Endothelial cell (in vitro differentiated cells): ENCODE results near the gene ACBD6. TPM values are rescaled to one million over a fixed set of nuclear protein-coding genes. Genes with fewer than 3 reads are reported as not detected.
A peak's percentile ranks its signal among the peaks of the same experiment; 100 is the strongest.
"Not testable (repeated sequence)": the region's sequence is repeated elsewhere in the genome, so short reads cannot be mapped to it uniquely, and the experiment has no call there.

Experiments
- DNase-seq: peaks from one replicate; pipeline ENCODE4 v3.0.0; 2021; ENCODE audit warnings: low spot score
- H3K27ac Mint-ChIP-seq: one replicate; pipeline ENCODE4 v1.8.0; 2021; ENCODE audit warnings: mixed read lengths, inconsistent platforms; ENCODE audit not compliant: unreplicated experiment
- H3K27me3 Mint-ChIP-seq: one replicate; pipeline ENCODE4 v1.8.0; 2021; ENCODE audit warnings: mild to moderate bottlenecking, moderate library complexity, mixed read lengths, inconsistent platforms; ENCODE audit not compliant: unreplicated experiment
- H3K36me3 Mint-ChIP-seq: one replicate; pipeline ENCODE4 v1.8.0; 2021; ENCODE audit warnings: mild to moderate bottlenecking, low read depth, mixed read lengths, inconsistent platforms; ENCODE audit not compliant: unreplicated experiment
- H3K4me1 Mint-ChIP-seq: one replicate; pipeline ENCODE4 v1.8.0; 2021; ENCODE audit warnings: mild to moderate bottlenecking, mixed read lengths, inconsistent platforms; ENCODE audit not compliant: unreplicated experiment
- H3K4me3 Mint-ChIP-seq: one replicate; pipeline ENCODE4 v1.8.0; 2021; ENCODE audit warnings: mild to moderate bottlenecking, mixed read lengths, inconsistent platforms; ENCODE audit not compliant: unreplicated experiment
- H3K9me3 Mint-ChIP-seq: one replicate; pipeline ENCODE4 v1.8.0; 2021; ENCODE audit warnings: mixed read lengths, inconsistent platforms; ENCODE audit not compliant: unreplicated experiment
- long read RNA-seq: library from polyadenylated mRNA; unstranded; transcript quantifications from one replicate; pipeline ENCODE4 v2.0.0, GENCODE V29; 2020; ENCODE audit not compliant: unreplicated experiment
- total RNA-seq: library from RNA; stranded (reverse); fragmentation: NEBNext Ultra II Directional; extraction: Animal tissue kit (Norgen Biotek cat#: 25700); gene quantifications from one replicate; pipeline ENCODE4 v1.2.1, GENCODE V29; 2021; ENCODE audit not compliant: unreplicated experiment
- TF ChIP-seq, protein P1 (sequence below): fragments of 200-600 bp; sonication (generic); IDR thresholded peaks from one replicate; pipeline ENCODE4 v1.5.0; 2021; ENCODE audit warnings: antibody characterized with exemption; ENCODE audit not compliant: unreplicated experiment

The ACBD6 gene, protein sequence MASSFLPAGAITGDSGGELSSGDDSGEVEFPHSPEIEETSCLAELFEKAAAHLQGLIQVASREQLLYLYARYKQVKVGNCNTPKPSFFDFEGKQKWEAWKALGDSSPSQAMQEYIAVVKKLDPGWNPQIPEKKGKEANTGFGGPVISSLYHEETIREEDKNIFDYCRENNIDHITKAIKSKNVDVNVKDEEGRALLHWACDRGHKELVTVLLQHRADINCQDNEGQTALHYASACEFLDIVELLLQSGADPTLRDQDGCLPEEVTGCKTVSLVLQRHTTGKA
- 46.5 TPM for total RNA-seq
- long read RNA-seq, transcript ACBD6-201 (8 exons, 1,670 nt) = major isoform, 34 of 36 reads
- long read RNA-seq, partial matches to known transcripts = 2 of 36 reads
- long read RNA-seq, other reads (novel, unspliced or antisense) = 0 of 36 reads

DNA sequence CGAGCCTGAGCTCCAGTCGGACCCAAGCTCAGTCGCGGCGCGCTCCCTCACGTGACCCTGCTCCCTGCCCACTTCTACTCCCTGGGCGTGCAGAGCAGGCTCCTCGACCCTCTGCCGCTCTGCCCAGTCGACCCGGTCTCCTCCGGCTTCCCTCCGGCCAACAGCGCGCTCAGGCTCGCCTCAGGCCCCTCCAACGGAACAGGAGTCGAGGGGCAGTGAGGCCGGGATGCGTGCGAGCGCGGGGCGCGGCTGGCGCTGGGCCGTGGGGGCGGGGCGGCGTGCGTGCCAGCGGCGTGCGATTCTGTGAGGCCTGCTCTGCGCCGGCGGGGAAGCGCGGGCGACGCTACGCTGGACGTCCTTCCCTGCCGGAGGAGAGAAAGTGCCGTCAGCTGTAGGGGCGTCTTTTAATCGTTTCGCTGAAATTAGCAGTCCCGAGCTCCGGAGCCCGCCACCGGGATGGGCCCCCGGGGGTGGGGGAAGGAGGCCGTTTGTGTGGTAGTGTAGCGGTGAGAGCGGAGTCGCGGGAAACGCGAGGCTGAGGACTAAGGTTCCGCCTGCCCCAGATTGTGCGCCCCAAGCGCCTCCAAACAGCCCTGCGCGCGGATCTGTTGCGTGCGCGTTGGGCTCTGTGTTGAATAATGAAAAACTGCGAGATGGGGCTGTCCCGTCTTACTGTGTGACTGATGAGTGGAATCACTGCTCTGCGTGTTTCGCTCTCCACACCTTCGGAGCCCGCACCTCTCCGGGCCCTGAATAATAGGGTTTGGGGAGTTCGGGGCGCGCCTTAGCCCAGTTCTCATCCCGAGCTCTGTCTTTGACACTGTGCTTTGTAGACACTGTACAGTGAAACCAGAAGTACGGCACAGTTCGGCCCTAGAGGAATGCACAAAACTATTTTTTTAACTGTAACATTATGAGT is at the start of gene ACBD6:
Gene ACBD6, minus strand, starts transcription at position 217 of the 919 bp plus-strand sequence. CDS start 311 bp downstream, outside the sequence.
- H3K27me3 Mint-ChIP-seq = no peaks in the 10 kb centered on the region
- H3K27ac Mint-ChIP-seq = peak within 1 kb of the TSS; percentile 99
- TF ChIP-seq, protein P1, sequence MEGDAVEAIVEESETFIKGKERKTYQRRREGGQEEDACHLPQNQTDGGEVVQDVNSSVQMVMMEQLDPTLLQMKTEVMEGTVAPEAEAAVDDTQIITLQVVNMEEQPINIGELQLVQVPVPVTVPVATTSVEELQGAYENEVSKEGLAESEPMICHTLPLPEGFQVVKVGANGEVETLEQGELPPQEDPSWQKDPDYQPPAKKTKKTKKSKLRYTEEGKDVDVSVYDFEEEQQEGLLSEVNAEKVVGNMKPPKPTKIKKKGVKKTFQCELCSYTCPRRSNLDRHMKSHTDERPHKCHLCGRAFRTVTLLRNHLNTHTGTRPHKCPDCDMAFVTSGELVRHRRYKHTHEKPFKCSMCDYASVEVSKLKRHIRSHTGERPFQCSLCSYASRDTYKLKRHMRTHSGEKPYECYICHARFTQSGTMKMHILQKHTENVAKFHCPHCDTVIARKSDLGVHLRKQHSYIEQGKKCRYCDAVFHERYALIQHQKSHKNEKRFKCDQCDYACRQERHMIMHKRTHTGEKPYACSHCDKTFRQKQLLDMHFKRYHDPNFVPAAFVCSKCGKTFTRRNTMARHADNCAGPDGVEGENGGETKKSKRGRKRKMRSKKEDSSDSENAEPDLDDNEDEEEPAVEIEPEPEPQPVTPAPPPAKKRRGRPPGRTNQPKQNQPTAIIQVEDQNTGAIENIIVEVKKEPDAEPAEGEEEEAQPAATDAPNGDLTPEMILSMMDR = no peak
- H3K4me1 Mint-ChIP-seq = peaks cover 26% of the 10 kb centered on the region
- no peaks in the 10 kb centered on the region for H3K9me3 Mint-ChIP-seq
- peak; percentile 91 for DNase-seq
- peak within 1 kb of the TSS; percentile 99 for H3K4me3 Mint-ChIP-seq
- H3K36me3 Mint-ChIP-seq = no peaks in the 10 kb centered on the region

DNA sequence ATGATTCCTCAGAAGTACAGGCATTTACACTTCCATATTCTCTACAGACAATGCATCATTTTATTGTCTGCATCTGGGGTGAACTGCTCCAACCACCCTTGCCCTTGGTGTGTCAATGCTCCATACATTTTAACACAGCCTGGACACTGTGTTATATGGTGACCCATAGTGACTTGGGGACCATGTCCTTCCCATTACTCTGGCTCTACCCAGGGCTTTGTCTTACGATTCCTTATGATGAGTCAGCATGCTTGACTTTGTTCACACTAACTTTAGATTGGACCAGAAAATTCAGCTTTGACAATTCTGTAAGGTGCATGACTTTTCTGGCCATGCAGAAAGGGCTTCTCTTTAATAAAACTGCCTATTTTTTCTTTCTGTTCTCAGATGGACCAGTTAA is 49.6 kb upstream of the ACBD6 start:
- TF ChIP-seq, protein P1 = no peak
- no peak overlapping the region for H3K4me3 Mint-ChIP-seq
- no peaks in the 10 kb centered on the region for H3K27me3 Mint-ChIP-seq
- H3K9me3 Mint-ChIP-seq = no peaks in the 10 kb centered on the region
- no peak overlapping the region for H3K27ac Mint-ChIP-seq
- no peaks in the 10 kb centered on the region for H3K36me3 Mint-ChIP-seq
- no peaks in the 10 kb centered on the region for H3K4me1 Mint-ChIP-seq
- DNase-seq = no peak

DNA sequence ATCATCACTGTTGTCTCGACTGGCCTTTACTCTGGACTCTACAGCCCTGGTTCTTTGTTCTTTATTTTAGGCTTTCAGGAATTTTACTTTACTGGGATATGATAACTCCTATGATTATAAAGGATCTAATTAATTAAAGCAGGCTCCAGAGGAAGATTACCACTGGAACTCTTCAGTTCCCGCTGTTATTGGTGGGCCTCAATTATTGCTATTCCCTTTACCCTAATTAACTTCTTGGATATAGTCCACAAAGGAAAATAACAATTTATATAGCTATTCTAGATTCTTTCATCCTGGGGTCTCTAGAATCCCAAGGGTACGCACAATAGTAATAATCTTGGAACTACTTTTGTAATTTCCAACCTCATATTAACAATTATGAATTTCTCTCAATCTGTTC is 47.9 kb upstream of the ACBD6 start:
- H3K4me1 Mint-ChIP-seq = no peaks in the 10 kb centered on the region
- DNase-seq = no peak
- TF ChIP-seq, protein P1 = no peak
- H3K9me3 Mint-ChIP-seq = no peaks in the 10 kb centered on the region
- no peaks in the 10 kb centered on the region for H3K36me3 Mint-ChIP-seq
- no peaks in the 10 kb centered on the region for H3K27me3 Mint-ChIP-seq
- H3K4me3 Mint-ChIP-seq = no peak overlapping the region
- no peak overlapping the region for H3K27ac Mint-ChIP-seq

DNA sequence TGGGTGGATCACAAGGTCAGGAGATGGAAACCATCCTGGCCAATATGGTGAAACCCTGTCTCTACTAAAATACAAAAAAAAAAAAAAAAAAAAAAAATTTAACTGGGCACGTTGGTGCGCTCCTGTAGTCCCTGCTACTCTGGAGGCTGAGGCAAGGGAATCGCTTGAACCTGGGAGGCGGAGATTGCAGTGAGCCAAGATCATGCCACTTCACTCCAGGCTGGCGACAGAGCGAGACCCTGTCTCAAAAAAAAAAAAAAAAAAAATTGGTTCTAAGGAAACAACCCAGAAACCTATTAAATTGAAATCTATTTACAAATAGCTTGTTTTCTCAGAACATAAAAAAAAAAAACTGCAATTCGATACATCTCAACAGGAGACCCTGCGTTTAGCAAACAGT is 47.4 kb upstream of the ACBD6 start:
- H3K9me3 Mint-ChIP-seq, DNase-seq, H3K27ac Mint-ChIP-seq, H3K27me3 Mint-ChIP-seq, H3K4me3 Mint-ChIP-seq, H3K4me1 Mint-ChIP-seq, H3K36me3 Mint-ChIP-seq: not testable (repeated sequence)

DNA sequence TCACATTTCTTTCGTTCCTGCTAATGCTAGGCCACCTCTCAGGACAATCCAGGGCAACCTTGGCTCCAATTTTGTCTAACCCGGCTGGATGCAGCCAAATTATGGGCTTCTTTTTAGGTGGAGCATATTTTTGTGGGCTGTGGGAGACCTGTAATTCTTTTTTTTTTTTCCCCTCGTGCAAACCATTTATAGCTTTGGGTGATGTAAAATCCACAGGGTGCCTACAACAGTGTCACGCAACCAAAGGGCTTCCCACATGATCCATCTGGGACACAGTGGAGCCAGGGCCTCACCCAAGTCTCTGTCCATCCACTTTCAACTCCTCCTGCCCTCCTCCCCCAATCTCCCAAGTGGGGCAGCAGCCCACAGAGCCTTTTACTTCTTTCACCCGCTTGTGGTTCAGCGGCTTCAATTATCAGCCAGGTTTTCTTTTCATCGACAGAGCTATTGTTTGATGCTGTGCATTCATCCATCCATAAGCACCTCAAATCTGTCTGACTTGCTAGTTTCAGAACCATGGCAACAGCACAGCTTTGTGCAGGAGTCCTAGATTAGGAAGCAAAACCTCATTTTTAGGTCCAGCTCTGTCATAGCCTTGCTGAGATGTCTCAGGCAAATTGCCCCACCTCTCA is 46.4 kb upstream of the ACBD6 start:
- H3K4me3 Mint-ChIP-seq = no peak overlapping the region
- no peaks in the 10 kb centered on the region for H3K27me3 Mint-ChIP-seq
- no peaks in the 10 kb centered on the region for H3K4me1 Mint-ChIP-seq
- DNase-seq = no peak
- H3K27ac Mint-ChIP-seq = no peak overlapping the region
- no peaks in the 10 kb centered on the region for H3K9me3 Mint-ChIP-seq
- TF ChIP-seq, protein P1 = no peak
- H3K36me3 Mint-ChIP-seq = no peaks in the 10 kb centered on the region
